IPS-NIHi7 (cell line): ENCODE measurements around the gene LPCAT1.
"Not testable (repeated sequence)": the region's sequence is repeated elsewhere in the genome, so short reads cannot be mapped to it uniquely, and the experiment has no call there.

Experiments
- DNase-seq: peaks from one replicate; pipeline ENCODE4 v3.0.0; 2012; ENCODE audit warnings: mixed read lengths; ENCODE audit errors: extremely low spot score

The LPCAT1 gene

DNA sequence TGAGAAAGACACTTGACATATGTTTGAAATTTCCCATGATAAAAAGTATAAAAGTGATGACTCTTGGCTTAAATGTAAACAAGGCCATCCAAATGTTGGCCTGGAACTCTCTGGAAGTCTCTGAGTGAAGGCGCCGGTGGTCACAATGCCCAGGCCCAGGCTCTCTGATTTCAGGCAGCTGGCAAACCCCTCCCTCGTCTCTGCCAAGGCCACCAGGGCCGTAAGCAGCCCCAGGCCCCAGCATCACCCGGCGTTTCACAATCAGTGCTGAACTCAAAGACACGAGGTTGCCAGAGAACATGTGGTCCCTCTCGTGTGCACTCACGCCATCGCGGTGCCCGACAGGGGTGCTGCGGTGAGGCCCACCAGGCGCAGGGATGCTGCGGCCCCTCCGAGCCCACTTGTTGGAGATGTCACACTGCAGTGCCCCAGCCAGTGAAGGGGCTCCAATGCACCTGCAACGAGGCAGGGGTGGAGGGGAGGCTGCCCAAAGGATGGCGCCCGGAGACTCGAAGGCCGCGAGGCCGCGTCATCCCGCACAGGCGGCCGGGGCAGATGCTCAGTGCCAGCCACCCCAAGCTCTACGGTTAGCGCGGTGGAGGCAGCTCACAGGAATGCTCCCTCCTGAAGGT, 15.0 kb downstream of the LPCAT1 start:
- no peak for DNase-seq

DNA sequence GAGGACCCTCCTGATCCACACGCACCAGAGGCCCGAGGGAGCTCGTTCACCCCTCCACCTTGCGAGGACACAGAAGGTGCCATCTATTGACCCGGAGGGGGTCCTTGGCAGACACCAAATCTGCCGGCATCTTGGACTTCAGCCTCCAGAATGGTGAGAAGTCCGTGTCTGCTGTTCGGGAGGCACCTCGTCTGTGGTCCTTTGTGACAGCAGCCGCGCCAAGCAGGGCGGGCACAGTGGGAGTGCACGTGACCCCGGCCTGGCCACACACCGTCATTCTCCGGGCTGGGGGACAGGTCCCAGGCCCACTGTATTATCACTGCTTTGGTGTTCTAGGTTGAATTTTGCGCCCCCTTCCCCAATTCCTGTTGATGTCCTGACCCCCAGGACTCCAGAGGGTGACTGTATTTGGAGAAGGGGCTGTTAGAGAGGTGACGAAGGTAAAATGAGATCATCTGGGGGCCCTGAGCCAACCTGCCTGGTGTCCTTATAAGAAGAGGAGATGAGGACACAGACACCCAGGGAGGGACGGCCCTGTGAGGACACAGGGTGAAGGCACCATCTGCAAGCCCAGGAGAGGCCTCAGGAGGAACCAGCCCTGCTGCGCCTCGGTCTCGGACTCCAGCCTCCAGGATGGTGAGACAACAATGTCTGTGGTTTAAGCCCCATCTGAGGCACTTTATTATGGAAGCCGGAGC, 15.7 kb downstream of the LPCAT1 start:
- no peak for DNase-seq

DNA sequence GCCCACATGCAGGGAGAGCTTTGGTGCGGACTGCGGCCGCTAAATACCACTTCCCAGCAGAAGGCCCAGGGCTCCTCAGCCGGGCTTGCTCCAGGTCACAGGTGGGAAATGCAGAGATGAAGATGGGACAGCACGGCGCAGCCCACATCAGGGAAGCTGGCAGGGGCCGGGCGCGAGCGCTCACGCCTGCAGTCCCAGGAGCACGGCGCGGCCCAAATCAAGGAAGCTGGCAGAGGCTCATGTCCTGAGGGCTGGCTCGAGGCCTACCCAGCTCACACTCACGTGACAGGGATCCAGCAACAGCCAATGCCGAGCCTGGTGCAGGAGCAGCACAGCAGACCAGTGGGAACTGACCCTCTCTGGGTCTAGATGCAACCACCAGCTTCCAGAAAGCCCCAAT, 16.3 kb downstream of the LPCAT1 start:
- DNase-seq: no peak

DNA sequence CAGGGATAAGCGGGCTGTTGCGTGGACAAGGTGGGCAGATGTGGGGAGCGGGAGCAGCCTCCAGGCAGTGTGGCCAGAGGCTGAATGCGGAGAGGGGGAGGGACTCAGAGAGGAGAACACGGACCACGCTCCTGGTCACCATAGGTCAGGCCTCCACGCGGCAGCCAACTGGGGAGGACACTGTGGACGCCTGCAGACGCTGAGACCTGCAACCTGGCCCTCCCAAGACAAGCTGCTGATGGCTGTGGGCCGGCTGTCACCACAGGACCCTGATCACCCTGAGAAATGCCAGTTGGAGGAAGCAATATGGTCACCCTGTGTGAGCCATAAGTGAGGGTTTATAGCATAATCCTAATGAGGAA, 16.8 kb downstream of the LPCAT1 start:
- no peak for DNase-seq

DNA sequence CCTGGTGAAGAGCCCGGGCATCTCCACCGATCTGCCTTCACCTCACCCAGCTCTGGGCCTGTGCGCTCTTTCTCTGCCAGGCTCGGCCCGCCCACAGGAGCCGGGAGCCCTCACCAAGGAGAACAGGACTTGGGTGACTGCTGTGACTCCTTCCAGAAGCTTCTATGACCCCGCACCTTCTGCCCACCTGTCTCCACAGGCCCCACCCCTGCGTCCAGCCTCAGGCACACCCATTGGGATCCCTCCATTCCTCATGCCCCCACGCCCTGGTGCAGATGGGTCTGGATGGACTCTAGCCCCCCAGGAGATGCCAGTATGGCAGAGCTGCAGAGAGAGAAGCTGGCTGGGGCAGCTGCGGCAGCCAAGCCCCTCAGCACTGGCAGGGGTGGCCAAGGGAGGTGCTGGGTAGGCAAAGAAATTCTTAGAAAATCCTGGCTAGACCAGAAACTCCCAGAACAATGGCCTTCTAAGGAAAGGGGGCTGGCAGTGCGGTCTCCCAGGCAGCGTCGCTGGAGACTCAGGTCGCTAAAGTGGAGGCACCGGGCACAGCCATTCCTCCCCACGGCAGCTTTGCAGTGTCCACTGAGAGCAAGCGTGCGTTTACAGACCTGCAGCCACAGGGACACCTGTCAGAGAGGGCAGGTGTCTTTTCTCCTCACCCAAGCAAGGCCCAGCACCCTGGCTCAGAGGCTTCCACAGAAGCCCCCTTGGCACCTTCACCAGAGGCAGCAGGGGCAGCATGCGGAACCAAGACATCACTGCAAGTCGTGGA, 17.3 kb downstream of the LPCAT1 start:
- DNase-seq: no peak

DNA sequence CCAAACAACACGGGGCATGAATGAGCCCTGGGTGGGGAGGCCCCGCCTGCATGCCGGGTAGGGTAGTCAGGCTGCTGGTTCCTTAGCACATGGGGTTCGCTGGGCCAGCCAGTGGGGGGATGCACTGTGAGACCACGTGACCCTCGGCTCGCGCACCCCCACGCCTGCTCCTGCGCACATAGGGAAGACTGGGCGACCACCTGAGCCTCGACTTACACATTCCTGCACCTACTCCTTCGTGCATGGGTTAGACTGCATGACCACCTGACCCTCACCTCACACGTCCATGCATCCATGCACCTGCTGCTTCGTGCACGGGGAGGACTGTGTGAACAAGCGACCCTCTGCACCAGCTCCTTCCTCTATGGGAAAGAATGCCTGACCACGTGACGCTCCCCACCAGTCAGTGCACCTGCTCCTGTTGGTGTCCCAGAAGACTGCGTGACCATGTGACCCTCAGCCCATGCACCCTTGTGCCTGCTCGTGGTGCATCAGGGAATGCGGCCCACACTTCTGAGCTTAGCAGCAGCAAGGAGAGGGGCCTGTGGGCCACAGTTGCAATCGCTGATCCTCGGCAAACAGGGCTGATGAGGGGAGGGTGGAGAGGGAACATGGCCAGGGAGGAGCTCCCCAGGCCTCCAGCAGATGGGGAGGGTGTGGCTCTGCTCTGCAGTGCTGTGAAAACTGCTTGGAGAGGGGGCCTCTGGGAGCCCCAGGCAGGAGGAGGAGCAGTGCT, 18.1 kb downstream of the LPCAT1 start:
- no peak for DNase-seq

DNA sequence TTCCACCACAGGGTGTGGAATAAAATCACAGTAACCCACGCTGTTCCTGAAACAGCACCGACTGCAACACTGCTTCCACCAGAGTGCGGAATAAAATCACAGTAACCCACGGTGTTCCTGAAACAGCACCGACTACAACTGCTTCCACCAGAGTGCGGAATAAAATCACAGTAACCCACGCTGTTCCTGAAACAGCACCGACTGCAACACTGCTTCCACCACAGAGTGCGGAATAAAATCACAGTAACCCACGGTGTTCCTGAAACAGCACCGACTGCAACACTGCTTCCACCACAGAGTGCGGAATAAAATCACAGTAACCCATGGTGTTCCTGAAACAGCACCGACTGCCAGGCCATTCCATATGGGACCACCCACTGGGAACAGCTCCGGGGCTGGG, 18.7 kb downstream of the LPCAT1 start:
- not testable (repeated sequence) for DNase-seq

GRCh38 chr5:1504617-1505016, 19.1 kb downstream of the LPCAT1 start:
- no peak for DNase-seq

- no peak for DNase-seq
Measured at GRCh38 chr5:1504069-1504595, 19.6 kb downstream of the LPCAT1 start.

- DNase-seq: no peak
Measured at GRCh38 chr5:1503241-1504068, 20.3 kb downstream of the LPCAT1 start.

DNA sequence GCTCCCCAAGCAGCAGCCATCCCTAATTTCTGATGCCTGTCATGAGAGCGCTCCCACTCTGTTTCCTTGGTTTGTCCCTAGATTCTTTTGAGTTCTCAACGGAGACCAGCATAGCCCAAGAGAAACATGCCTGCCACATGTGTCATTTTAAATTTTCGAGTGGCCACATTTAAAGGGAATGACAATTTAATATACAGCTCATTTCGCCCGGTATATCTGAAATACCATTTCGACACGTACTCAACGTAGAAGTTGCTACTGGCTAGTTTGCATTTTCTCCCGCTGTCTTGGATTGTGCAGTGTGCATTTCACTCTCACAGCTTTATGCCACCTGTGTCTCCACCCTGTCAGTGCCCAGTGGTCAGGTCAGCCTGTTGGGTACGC, 21.0 kb downstream of the LPCAT1 start:
- no peak for DNase-seq

DNA sequence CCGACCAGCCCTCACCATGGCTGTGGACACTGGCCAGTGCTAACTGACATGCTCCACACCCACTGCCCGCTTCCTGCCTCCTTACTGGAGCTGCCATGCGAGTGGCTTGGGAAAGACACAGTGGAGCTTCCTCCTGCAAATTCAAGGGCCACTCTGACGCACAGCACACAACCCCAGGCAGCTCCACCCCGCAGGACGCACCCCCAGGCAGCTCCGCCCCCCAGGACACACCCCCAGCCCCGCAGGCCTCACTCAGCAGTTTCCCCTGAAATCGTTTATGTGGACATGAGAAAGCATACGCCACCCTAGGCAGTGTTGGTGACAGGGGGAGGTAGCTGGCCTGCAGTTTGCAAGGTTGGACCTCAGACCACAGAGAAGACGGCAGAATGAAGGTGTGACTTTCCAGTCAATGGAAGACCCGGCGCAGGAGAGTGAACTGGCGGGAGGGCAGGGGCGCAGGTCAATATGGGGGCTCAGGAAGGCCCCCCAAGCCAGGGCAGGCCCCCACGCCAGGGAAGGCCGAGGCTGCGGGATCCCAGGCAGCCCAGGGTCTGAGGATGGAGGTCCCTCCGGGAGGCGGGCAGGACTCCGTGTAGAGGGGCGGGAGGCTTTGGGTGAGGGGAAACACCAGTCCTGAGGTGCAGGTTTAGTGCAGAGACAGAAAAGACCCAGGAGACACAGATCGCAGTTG, 21.6 kb downstream of the LPCAT1 start:
- DNase-seq: peak; percentile 61

DNA sequence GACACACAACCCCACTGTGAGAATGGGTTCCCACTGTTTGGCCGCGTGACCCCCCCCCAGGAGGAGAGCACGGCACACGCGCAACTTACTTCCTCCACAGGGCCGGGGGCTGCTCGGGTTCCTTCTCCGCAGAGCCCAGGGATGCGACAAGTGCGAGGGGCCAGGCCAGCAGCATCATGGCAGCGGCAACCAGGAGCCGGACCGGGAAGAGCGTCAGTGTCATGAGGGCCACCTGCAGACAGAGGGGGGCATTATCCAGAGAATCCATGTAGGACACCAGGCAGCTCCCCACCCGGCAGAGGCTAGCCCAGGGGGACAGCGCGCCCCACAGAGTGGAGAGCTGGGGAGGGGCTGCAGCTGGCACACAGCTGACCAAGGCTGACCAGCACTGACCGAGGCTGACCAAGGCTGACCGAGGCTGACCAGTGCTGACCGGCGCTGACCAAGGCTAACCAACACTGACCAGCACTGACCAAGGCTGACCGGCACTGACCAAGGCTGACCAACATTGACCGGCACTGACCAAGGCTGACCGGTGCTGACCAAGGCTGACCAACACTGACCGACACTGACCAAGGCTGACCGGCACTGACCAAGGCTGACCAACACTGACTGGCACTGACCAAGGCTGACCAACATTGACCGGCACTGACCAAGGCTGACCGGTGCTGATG, 22.3 kb downstream of the LPCAT1 start:
- DNase-seq: no peak

- DNase-seq: no peak
Measured at GRCh38 chr5:1500411-1501091, 23.2 kb downstream of the LPCAT1 start.

DNA sequence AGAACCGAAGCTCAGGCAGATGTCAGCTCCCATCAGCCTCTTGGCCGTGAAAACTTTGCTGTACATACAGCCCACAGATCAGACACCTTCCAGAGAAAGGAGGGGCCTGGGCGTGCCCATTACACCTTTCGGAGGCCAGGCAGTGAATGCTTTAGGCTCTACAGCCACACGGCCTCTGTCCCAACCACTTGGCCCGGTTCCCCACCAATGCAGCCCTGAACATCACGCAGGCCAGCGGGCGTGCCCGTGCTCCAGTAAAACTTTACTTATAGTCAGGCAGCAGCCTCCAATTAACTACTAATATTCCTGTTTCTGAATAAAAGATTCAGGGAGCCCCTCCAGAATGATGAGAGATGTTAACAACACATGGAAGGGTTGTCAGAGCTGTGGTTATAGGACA, 23.9 kb downstream of the LPCAT1 start:
- DNase-seq: no peak

DNA sequence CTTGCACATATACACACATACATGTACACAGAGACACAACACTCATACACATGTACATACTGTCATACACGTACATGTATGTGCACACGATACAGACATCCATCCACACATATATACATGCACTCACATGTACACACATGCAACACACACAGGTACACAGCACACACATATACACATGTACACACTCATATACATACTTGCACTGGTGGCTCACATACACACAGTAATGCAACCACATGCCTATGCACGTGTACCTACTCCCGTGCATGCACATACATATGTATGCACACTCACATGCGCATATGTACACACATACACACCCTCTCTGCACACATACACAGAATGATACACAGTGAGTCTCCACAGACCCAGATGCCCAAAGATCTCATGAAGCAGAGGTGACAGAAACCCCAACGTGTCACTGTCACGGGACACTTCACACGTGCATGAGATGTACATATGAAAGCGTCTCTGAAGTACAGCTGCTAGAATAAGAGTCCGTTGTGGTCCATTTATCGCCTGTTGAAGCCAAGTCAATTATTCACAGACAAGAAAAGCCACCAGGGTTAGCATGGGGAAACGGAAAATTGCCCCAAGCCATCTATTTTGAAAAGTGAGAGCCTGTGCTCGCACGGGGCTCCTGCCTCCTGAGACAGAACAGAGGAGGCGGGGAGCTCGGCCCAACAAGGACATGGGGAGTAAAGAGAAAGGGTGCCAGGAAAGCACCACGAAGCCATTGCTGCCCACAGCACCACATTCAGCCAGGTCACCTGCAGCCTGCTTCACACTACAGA, 24.9 kb downstream of the LPCAT1 start:
- no peak for DNase-seq

DNA sequence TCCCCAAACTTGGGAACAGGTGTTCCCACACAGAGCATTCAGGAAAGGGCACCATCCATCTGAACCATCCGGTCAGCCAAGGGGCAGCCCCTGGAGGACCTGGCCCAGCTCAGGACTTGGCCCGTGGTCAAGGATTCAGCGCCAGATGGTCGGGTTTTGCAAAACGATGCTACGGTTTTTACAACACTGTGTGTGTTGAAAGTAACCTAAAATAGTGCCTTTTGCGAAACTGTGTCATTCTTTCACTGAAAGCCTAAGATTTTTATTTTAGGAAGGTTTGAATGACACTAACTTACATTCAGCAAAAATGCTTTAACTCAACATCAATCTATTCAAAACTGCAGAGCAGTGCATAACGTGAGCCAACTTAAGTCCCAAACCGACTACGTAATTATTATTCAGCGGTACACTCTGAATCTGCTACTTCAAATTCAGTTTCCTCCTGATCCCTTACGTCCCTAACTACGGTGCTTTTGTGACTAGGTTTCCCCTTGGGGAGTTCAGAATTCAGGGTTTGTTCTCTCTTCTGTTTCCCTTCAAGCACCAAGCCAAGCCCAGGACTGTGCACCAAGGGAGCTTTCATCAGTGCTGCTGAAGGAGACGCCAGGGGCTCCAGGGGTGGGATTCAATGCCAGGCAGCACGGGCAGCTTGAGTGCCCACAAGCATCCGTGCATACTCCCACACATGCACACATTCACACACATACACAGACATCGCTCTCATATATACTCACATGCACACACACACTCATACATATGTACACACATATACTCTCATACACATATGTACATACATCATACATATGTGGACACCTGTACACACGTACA, 25.8 kb downstream of the LPCAT1 start:
- DNase-seq: no peak
